ENCODE data around the gene SPATA12. TPM values are rescaled to one million over a fixed set of nuclear protein-coding genes. Genes with fewer than 3 reads are reported as not detected.
A peak's percentile ranks its signal among the peaks of the same experiment; 100 is the strongest.

SPATA12 gene
- total RNA-seq, 1 donor from 2014 or later = 0.14 TPM

DNA sequence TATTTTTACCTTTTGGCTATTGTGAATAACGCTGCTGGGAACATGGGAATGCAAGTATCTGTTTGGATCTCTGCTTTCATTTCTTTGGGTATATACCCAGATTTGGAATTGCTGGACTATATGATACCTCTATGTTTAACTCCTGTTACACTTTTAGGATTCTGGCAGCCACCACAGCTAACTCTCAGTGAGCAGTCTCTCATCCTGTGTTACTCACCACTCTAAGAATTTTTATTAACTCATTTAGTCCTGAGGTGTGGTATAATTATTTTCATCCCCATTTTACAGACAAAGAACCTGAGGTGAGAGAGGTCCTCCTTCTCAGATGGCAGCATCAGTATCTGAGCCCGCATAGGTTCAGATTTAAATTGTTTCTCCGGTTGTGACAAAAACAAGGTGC is 1.1 kb downstream of the SPATA12 start:
- DNase-seq (ENCODE audit: low spot score, unreplicated experiment) = no peak
- no peak overlapping the region for H3K27ac Mint-ChIP-seq
- TF ChIP-seq, protein P1, sequence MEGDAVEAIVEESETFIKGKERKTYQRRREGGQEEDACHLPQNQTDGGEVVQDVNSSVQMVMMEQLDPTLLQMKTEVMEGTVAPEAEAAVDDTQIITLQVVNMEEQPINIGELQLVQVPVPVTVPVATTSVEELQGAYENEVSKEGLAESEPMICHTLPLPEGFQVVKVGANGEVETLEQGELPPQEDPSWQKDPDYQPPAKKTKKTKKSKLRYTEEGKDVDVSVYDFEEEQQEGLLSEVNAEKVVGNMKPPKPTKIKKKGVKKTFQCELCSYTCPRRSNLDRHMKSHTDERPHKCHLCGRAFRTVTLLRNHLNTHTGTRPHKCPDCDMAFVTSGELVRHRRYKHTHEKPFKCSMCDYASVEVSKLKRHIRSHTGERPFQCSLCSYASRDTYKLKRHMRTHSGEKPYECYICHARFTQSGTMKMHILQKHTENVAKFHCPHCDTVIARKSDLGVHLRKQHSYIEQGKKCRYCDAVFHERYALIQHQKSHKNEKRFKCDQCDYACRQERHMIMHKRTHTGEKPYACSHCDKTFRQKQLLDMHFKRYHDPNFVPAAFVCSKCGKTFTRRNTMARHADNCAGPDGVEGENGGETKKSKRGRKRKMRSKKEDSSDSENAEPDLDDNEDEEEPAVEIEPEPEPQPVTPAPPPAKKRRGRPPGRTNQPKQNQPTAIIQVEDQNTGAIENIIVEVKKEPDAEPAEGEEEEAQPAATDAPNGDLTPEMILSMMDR (IDR thresholded peaks at IDR 0.05; ENCODE audit: unreplicated experiment) = no peak
- H3K9me3 Mint-ChIP-seq (ENCODE audit: low read depth) = no peaks in the 10 kb centered on the region
- H3K36me3 Mint-ChIP-seq (ENCODE audit: insufficient read depth) = no peaks in the 10 kb centered on the region
- H3K4me1 Mint-ChIP-seq (ENCODE audit: low read depth) = peaks cover 3% of the 10 kb centered on the region
- H3K4me3 Mint-ChIP-seq (ENCODE audit: low read depth) = no peak overlapping the region
- H3K27me3 Mint-ChIP-seq = no peaks in the 10 kb centered on the region

DNA sequence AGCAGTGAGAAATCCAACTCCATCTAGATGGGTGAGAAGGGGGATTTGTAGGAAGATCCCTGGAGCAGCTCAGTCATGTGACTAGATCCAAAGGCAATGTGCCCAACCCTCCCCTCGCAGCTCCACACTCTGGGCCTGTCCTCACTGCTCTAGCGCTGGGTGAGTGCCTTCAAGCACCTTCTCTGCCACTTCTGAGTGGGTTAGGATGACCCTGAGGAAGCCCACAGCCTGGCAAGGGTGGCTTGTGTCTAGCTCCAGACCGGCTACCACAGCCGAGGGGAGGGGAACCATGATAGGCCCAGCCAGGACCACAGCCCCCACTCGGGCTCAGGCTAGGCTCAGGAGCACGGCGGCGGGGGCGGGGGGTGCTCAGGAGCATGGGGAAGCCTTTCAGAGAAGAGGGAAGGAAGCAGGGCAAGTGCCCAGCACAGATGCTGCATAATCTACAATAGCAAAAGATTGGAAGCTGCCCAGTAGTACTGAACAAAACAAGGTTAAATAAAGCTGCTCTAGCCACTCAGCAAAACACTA is 1.7 kb downstream of the SPATA12 start:
- no peak for DNase-seq (ENCODE audit: low spot score, unreplicated experiment)
- Mint-ChIP-seq H3K27ac (peak overlapping the region; percentile 41), H3K4me3 (ENCODE audit: low read depth) (no peak overlapping the region), H3K27me3 (no peaks in the 10 kb centered on the region), H3K4me1 (ENCODE audit: low read depth) (peaks cover 3% of the 10 kb centered on the region), H3K9me3 (ENCODE audit: low read depth) (no peaks in the 10 kb centered on the region), H3K36me3 (ENCODE audit: insufficient read depth) (no peaks in the 10 kb centered on the region)
- TF ChIP-seq, protein P1 (IDR thresholded peaks at IDR 0.05; ENCODE audit: unreplicated experiment) = no peak

DNA sequence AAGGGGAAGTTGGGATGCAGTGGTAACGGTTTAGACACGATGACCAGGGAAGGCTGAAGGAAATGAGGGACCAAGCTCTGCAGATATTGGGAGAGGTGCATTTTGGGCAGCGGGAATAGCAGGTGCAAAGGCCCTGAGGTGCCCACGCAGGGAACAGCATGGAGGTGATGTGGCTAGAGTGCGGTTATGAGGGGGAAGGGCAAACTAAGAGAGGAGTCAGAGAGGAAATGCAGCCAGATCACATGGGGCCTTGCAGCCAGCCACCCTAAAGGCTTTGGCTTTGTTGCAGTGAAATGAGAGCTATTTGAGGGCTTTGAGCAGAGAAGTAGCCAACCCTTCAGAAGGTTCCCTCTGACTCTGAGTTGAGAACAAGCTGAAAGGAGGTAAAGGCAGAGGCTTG is 2.6 kb downstream of the SPATA12 start:
- peaks cover 3% of the 10 kb centered on the region for H3K4me1 Mint-ChIP-seq (ENCODE audit: low read depth)

DNA sequence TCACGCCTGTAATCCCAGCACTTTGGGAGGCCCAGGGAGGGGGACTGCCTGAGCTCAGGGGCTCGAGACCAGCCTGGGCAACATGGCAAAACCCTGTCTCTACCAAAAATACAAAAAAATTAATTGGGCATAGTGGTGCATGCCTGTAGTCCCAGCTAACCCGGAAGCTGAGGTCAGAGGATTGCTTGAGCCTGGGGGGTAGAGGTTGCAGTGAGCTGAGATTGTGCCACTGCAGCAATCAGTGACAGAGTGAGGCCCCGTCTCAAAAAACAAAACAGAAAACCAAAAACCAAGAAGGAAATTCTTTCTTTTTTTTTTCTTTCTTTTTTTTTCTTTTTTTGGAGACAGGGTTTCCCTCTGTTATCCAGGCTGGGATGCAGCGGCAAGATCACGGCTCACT is 3.5 kb downstream of the SPATA12 start:
- H3K27me3 Mint-ChIP-seq = no peaks in the 10 kb centered on the region
- peaks cover 3% of the 10 kb centered on the region for H3K4me1 Mint-ChIP-seq (ENCODE audit: low read depth)
- no peaks in the 10 kb centered on the region for H3K9me3 Mint-ChIP-seq (ENCODE audit: low read depth)
- DNase-seq (ENCODE audit: low spot score, unreplicated experiment) = no peak
- TF ChIP-seq, protein P1 (IDR thresholded peaks at IDR 0.05; ENCODE audit: unreplicated experiment) = no peak
- no peak overlapping the region for H3K4me3 Mint-ChIP-seq (ENCODE audit: low read depth)
- no peaks in the 10 kb centered on the region for H3K36me3 Mint-ChIP-seq (ENCODE audit: insufficient read depth)
- H3K27ac Mint-ChIP-seq = no peak overlapping the region

More for the DNA sequence above, 2.6 kb downstream of the SPATA12 start:
- H3K27me3 Mint-ChIP-seq = no peaks in the 10 kb centered on the region
- no peak overlapping the region for H3K4me3 Mint-ChIP-seq (ENCODE audit: low read depth)
- H3K9me3 Mint-ChIP-seq (ENCODE audit: low read depth) = no peaks in the 10 kb centered on the region
- H3K36me3 Mint-ChIP-seq (ENCODE audit: insufficient read depth) = no peaks in the 10 kb centered on the region
- DNase-seq (ENCODE audit: low spot score, unreplicated experiment) = no peak
- peak overlapping the region; percentile 47 for H3K27ac Mint-ChIP-seq
- TF ChIP-seq, protein P1 (IDR thresholded peaks at IDR 0.05; ENCODE audit: unreplicated experiment) = no peak

DNA sequence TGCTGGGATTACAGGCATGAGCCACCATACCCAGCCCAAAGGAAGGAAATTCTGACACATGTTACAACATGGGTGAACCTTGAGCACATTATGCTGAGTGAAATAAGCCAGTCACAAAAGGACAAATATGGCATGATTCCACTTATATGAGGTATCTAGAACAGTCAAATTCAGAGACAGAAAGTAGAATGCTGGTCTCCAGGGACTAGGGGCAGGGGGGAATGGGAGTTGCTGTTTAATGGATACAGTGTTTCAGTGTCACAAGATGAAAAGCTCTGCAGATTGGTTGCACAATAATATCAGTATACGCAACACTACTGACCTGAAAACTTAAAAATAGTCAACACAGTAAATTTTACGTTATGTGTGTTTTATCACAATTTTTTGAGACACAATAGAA is 4.1 kb downstream of the SPATA12 start:
- no peak overlapping the region for H3K27ac Mint-ChIP-seq

More for the DNA sequence above, 4.1 kb downstream of the SPATA12 start:
- TF ChIP-seq, protein P1 (IDR thresholded peaks at IDR 0.05; ENCODE audit: unreplicated experiment) = no peak
- Mint-ChIP-seq H3K4me3 (ENCODE audit: low read depth) (no peak overlapping the region), H3K27me3 (no peaks in the 10 kb centered on the region), H3K4me1 (ENCODE audit: low read depth) (peaks cover 3% of the 10 kb centered on the region), H3K9me3 (ENCODE audit: low read depth) (no peaks in the 10 kb centered on the region), H3K36me3 (ENCODE audit: insufficient read depth) (no peaks in the 10 kb centered on the region)
- no peak for DNase-seq (ENCODE audit: low spot score, unreplicated experiment)

Data from progenitor cell of endocrine pancreas (in vitro differentiated cells).